ENCODE results near the gene KLK7.

Gene KLK7

DNA sequence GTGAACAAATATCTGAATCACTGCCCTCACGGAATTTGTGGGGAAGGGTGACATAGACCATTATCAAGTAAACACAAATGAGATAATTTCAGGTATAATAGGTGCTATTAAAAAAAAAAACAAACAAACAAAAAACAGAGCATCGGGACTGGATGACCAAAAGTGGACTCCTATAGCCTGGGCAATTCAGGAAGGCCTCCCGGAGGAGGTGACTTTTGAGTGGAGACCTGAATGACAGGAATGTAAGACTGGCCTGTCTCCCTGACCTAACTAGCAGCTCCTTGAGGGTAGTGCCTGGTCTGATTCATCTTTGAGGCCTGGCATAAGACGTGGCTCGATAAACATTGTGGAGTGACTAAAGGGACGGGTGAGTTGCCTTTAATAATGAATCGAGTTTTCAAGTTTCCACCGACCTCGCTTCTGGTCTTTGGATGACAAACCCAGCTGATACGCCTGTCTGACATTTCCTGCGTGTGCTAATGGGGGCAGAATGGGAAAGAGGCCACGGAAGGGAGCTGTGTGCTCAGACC is 29.0 kb upstream of the KLK7 start:
- DNase-seq (ENCODE audit: low spot score) (no peak), ATAC-seq (ENCODE audit: low read depth) (no peak)
- H3K36me3 ChIP-seq (ENCODE audit: low read depth): no peaks in the 10 kb centered on the region
- no peak overlapping the region for H3K4me3 ChIP-seq (ENCODE audit: severe bottlenecking)
- H3K9me3 ChIP-seq (ENCODE audit: severe bottlenecking): no peaks in the 10 kb centered on the region
- H3K27me3 ChIP-seq (ENCODE audit: insufficient read depth, poor library complexity, severe bottlenecking): peaks cover 10% of the 10 kb centered on the region
- TF ChIP-seq, protein P1, sequence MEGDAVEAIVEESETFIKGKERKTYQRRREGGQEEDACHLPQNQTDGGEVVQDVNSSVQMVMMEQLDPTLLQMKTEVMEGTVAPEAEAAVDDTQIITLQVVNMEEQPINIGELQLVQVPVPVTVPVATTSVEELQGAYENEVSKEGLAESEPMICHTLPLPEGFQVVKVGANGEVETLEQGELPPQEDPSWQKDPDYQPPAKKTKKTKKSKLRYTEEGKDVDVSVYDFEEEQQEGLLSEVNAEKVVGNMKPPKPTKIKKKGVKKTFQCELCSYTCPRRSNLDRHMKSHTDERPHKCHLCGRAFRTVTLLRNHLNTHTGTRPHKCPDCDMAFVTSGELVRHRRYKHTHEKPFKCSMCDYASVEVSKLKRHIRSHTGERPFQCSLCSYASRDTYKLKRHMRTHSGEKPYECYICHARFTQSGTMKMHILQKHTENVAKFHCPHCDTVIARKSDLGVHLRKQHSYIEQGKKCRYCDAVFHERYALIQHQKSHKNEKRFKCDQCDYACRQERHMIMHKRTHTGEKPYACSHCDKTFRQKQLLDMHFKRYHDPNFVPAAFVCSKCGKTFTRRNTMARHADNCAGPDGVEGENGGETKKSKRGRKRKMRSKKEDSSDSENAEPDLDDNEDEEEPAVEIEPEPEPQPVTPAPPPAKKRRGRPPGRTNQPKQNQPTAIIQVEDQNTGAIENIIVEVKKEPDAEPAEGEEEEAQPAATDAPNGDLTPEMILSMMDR (IDR thresholded peaks at IDR 0.05; ENCODE audit: poor library complexity, severe bottlenecking): no peak
- H3K27ac ChIP-seq (ENCODE audit: poor library complexity, severe bottlenecking): no peak overlapping the region
- peaks cover 17% of the 10 kb centered on the region for H3K4me1 ChIP-seq (ENCODE audit: insufficient read depth, poor library complexity, severe bottlenecking)

DNA sequence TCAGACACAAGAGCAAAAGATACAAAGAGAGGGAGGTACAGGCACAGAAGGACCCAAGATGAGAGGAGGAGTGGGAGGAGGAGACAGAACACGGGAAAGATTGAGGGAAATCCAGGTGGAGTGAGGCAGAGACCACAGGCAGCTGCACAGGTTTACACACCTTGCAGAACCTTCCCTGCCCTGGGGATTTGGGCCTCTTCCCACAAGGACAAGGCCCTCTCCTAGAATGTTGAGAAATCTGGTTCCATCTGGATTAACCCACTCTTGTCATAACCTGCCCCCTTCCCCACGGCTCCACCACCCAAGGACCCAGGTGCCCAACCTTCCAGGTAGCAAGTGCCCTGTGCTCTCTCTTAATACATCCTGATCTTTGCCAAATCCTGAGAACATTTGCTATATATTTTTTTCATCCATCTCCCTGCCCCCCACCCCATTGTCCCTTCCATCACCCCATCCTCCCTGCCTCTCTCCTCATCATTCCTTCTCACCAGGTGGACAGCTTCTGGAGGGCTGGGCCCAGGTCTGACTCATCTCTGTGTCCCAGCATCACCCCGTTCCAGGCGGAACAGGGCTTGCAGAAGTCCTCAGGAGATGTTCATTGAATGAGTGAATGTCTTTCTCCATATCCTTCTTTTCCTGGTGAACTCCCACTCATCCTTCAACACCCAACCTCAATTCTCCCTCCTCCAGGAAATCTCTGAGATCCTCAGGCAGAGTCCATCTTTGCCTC is 26.5 kb upstream of the KLK7 start:
- TF ChIP-seq, protein P1 (IDR thresholded peaks at IDR 0.05; ENCODE audit: poor library complexity, severe bottlenecking): no peak
- Histone ChIP-seq H3K36me3 (ENCODE audit: low read depth) (no peaks in the 10 kb centered on the region), H3K27ac (ENCODE audit: poor library complexity, severe bottlenecking) (peak overlapping the region; percentile 45), H3K27me3 (ENCODE audit: insufficient read depth, poor library complexity, severe bottlenecking) (no peaks in the 10 kb centered on the region), H3K4me3 (ENCODE audit: severe bottlenecking) (no peak overlapping the region), H3K9me3 (ENCODE audit: severe bottlenecking) (no peaks in the 10 kb centered on the region), H3K4me1 (ENCODE audit: insufficient read depth, poor library complexity, severe bottlenecking) (peaks cover 17% of the 10 kb centered on the region)
- ATAC-seq (ENCODE audit: low read depth) (peak; percentile 84), DNase-seq (ENCODE audit: low spot score) (no peak)

DNA sequence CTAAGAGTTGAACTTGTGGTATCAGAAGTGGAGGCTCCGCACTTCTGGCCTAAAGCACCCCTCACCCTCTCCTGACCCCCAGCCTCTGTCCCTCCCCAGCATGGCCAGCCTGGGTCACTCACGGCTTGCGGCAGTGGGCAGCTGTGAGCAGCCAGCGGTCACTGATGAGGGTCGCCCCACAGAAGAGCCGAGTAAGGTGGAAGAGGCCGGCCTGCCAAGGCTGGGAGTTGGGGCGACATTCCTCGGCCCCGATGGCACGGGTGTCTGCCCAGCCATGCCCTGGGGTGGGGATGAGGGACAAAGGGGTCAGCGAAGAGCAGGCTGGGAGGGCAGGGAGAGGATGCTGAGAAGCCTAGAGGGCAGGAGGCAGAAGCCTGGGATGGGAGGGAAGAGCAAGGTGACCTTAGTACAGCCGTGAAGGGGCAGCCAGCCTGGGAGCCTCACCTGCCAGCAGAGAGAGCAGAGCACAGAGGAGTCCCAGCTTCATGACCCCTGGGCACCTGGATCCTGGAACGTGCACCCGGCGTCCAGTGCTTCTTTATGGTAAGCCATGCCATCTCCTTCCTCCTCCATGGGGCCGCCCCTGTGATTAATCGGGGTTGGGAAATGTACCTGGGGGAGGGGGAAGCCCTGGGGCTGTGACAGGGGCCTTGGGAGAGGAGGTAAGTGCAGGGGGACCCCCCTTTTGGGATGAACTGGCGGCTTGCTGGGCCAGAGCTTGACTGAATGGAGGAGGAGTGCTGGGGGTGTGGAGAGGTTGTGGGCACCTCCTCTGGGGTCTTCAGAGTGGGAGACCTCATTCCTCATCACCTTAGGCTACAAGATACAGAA is 25.6 kb upstream of the KLK7 start:
- no peaks in the 10 kb centered on the region for H3K36me3 ChIP-seq (ENCODE audit: low read depth)
- H3K4me1 ChIP-seq (ENCODE audit: insufficient read depth, poor library complexity, severe bottlenecking): peaks cover 17% of the 10 kb centered on the region
- H3K9me3 ChIP-seq (ENCODE audit: severe bottlenecking): no peaks in the 10 kb centered on the region
- no peaks in the 10 kb centered on the region for H3K27me3 ChIP-seq (ENCODE audit: insufficient read depth, poor library complexity, severe bottlenecking)
- TF ChIP-seq, protein P1 (IDR thresholded peaks at IDR 0.05; ENCODE audit: poor library complexity, severe bottlenecking): no peak
- DNase-seq (ENCODE audit: low spot score): no peak
- peak overlapping the region; percentile 45 for H3K27ac ChIP-seq (ENCODE audit: poor library complexity, severe bottlenecking)
- H3K4me3 ChIP-seq (ENCODE audit: severe bottlenecking): no peak overlapping the region
- no peak for ATAC-seq (ENCODE audit: low read depth)

DNA sequence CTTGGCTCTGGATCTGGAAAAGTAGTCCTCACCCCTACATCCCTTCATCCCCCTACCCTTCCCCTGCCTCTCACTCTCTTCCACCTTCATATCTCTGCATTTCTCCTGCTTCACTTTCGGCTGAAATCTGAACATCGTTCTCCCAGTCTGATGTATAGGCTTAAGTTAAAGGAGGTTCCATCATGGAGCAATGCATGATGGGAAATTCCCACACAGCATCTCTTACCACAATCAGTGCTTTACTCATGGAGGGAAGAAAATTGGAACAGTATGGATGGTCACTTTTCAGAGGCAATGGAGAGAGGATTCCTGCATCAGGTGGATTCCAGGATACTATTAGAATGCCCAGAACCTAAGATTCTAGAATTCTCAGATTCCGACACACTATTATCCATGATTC is 23.8 kb upstream of the KLK7 start:
- TF ChIP-seq, protein P1 (IDR thresholded peaks at IDR 0.05; ENCODE audit: poor library complexity, severe bottlenecking): no peak
- no peak for ATAC-seq (ENCODE audit: low read depth)

More for the DNA sequence above, 23.8 kb upstream of the KLK7 start:
- H3K27ac ChIP-seq (ENCODE audit: poor library complexity, severe bottlenecking): no peak overlapping the region
- no peak overlapping the region for H3K4me3 ChIP-seq (ENCODE audit: severe bottlenecking)
- no peak for DNase-seq (ENCODE audit: low spot score)
- no peaks in the 10 kb centered on the region for H3K9me3 ChIP-seq (ENCODE audit: severe bottlenecking)
- no peaks in the 10 kb centered on the region for H3K36me3 ChIP-seq (ENCODE audit: low read depth)
- H3K27me3 ChIP-seq (ENCODE audit: insufficient read depth, poor library complexity, severe bottlenecking): no peaks in the 10 kb centered on the region
- H3K4me1 ChIP-seq (ENCODE audit: insufficient read depth, poor library complexity, severe bottlenecking): peaks cover 17% of the 10 kb centered on the region
